OCI-LY1 (cell line): ENCODE measurements around the gene CACNA1C.

Experiments used
- H2AFZ ChIP-seq: fragments of 200-600 bp; sonication (generic), shearing (Covaris generic); 2 replicates; pipeline ENCODE4 v1.6.0; 2014; ENCODE audit warnings: antibody characterized with exemption, mild to moderate bottlenecking, low read length
- H3F3A ChIP-seq: fragments of 200-600 bp; sonication (generic), shearing (Covaris generic); 2 replicates; pipeline ENCODE4 v1.6.0; 2014; ENCODE audit warnings: mild to moderate bottlenecking, antibody characterized with exemption, low read length, moderate library complexity; ENCODE audit not compliant: insufficient read depth
- H3K27ac ChIP-seq: fragments of 200-600 bp; sonication (generic); 2 replicates; pipeline ENCODE4 v1.5.1; 2014; ENCODE audit warnings: low read length, mixed run types, mild to moderate bottlenecking, low read depth; ENCODE audit not compliant: poor library complexity, severe bottlenecking
- H3K27me3 ChIP-seq: fragments of 200-600 bp; sonication (generic); 2 replicates; pipeline ENCODE4 v1.6.0; 2014; ENCODE audit warnings: antibody characterized with exemption, mild to moderate bottlenecking, low read length, moderate library complexity; ENCODE audit not compliant: insufficient read depth
- H3K36me3 ChIP-seq: fragments of 200-600 bp; sonication (generic); 2 replicates; pipeline ENCODE4 v1.6.1; 2014; ENCODE audit warnings: mild to moderate bottlenecking, antibody characterized with exemption, low read length, moderate library complexity, mixed read lengths; ENCODE audit not compliant: insufficient read depth
- H3K4me1 ChIP-seq: fragments of 200-600 bp; sonication (generic); 2 replicates; pipeline ENCODE4 v1.5.1; 2014; ENCODE audit warnings: mild to moderate bottlenecking, low read length, moderate library complexity; ENCODE audit not compliant: insufficient read depth, severe bottlenecking
- H3K4me2 ChIP-seq: fragments of 200-600 bp; sonication (generic), shearing (Covaris generic); 2 replicates; pipeline ENCODE4 v1.6.1; 2014; ENCODE audit warnings: low read length
- H3K4me3 ChIP-seq: fragments of 200-600 bp; sonication (generic); 2 replicates; pipeline ENCODE4 v1.5.1; 2014; ENCODE audit warnings: low read length, low read depth, mild to moderate bottlenecking, mixed read lengths; ENCODE audit not compliant: poor library complexity, severe bottlenecking
- H3K79me2 ChIP-seq: fragments of 200-600 bp; shearing (Covaris generic); 2 replicates; pipeline ENCODE4 v1.6.1; 2016; ENCODE audit warnings: mixed run types, low read length, mixed read lengths; ENCODE audit not compliant: insufficient read depth
- H3K9ac ChIP-seq: fragments of 200-600 bp; sonication (generic), shearing (Covaris generic); 2 replicates; pipeline ENCODE4 v1.6.1; 2014; ENCODE audit warnings: mild to moderate bottlenecking, low read length, mixed read lengths
- H3K9me2 ChIP-seq: fragments of 200-600 bp; sonication (generic), shearing (Covaris generic); 2 replicates; pipeline ENCODE4 v1.6.1; 2014; ENCODE audit warnings: low read depth, mild to moderate bottlenecking, low read length, mixed read lengths
- H3K9me3 ChIP-seq: fragments of 200-600 bp; shearing (Covaris generic); 2 replicates; pipeline ENCODE4 v1.6.1; 2014; ENCODE audit warnings: low read length, mixed read lengths
- H4K20me1 ChIP-seq: fragments of 200-600 bp; sonication (generic), shearing (Covaris generic); 2 replicates; pipeline ENCODE4 v1.6.0; 2016; ENCODE audit warnings: mild to moderate bottlenecking, low read length; ENCODE audit not compliant: insufficient read depth
- EZH2 ChIP-seq: fragments of 200-600 bp; sonication (generic), shearing (Covaris generic); IDR thresholded peaks from 2 replicates; pipeline ENCODE4 v1.8.0; 2017; ENCODE audit warnings: borderline replicate concordance, mixed run types, mild to moderate bottlenecking, antibody characterized with exemption, low read length, moderate library complexity, mixed read lengths
- TF ChIP-seq, protein P1 (sequence below): fragments of 200-600 bp; sonication (generic), shearing (Covaris generic); IDR thresholded peaks from 2 replicates; pipeline ENCODE4 v1.5.1; 2017; ENCODE audit warnings: mild to moderate bottlenecking, antibody characterized with exemption, low read length, moderate library complexity, mixed read lengths

Gene CACNA1C

DNA sequence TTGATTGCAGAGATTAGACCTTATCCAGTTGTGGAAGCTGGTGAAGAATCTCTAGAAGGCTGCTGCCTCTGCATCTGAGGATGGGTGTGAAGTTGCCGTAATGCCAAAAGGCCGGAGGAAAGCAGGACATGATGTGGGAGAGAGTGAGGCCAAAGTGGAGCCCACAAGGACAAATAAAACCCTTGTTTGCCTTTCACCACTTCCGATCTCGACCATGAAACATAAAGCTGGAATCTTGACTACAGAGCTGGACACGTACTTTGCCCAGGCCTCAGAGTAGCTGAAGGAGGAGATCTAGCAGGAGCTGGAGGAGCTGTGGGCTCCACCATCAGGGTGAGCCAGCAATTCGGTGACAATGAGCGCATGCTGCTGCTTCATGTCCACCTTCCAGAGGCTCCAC, 5.0 kb upstream of the CACNA1C start:
- Histone ChIP-seq H3K9me2 (no peaks in the 10 kb centered on the region), H3K4me3 (no peak overlapping the region)

DNA sequence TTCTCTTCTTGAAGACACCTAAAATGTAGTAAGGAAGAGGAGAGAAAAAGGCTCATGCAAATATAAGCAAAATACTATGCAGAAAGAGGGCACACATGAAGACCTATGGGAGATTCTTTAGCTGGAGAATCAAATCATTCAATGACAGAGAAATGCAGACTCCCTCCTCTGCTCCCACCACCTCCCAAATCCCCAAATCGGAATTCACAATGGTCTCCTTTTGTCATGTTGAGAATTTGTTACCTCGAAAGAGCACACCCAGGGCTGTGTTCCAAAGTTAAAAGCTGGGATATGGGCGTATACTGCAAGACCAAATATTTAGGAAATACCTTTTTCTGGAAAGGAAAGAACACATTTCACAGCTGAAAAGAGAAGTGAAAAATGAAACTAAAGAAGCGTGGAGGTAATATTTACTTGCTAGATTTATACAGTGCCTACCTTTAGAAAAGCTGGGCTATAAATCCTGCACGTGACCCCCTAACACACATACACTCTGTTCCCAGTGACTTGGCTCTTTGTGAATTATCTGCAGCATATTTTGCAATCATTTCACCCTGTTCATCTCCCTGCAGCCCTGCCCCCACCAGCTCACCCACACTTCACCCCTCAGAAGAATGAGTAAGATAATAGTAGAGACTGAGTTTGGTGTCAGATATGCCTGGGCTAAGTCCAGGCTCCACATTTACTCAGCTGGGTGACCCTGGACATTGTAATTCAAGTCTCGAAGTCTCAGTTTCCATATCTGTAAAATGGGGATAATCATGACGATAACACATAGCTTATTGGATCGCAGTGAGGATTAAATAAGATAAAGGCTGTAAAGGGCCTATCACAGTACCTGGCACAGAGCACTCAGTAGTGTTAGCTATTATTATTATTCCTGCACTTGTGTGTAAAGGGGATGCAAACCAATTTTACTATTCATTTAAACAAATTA, 2.9 kb upstream of the CACNA1C start:
- H3K9me2 ChIP-seq, result no peaks in the 10 kb centered on the region
- no peaks in the 10 kb centered on the region; the same call in 1 of the 2 replicates for H3K27me3 ChIP-seq
- no peaks in the 10 kb centered on the region for H3K9me3 ChIP-seq
- no peak overlapping the region for H3K4me3 ChIP-seq
- H2AFZ ChIP-seq, result no peak overlapping the region
- no peak overlapping the region for H3K9ac ChIP-seq
- H3K79me2 ChIP-seq, result no peaks in the 10 kb centered on the region
- no peaks in the 10 kb centered on the region for H3F3A ChIP-seq
- H4K20me1 ChIP-seq, result no peaks in the 10 kb centered on the region
- no peak overlapping the region for H3K4me2 ChIP-seq
- no peak for TF ChIP-seq EZH2
- TF ChIP-seq, protein P1, sequence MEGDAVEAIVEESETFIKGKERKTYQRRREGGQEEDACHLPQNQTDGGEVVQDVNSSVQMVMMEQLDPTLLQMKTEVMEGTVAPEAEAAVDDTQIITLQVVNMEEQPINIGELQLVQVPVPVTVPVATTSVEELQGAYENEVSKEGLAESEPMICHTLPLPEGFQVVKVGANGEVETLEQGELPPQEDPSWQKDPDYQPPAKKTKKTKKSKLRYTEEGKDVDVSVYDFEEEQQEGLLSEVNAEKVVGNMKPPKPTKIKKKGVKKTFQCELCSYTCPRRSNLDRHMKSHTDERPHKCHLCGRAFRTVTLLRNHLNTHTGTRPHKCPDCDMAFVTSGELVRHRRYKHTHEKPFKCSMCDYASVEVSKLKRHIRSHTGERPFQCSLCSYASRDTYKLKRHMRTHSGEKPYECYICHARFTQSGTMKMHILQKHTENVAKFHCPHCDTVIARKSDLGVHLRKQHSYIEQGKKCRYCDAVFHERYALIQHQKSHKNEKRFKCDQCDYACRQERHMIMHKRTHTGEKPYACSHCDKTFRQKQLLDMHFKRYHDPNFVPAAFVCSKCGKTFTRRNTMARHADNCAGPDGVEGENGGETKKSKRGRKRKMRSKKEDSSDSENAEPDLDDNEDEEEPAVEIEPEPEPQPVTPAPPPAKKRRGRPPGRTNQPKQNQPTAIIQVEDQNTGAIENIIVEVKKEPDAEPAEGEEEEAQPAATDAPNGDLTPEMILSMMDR, result no peak
- H3K4me1 ChIP-seq, result no peaks in the 10 kb centered on the region
- H3K27ac ChIP-seq, result no peak overlapping the region
- no peaks in the 10 kb centered on the region for H3K36me3 ChIP-seq

More for the DNA sequence above, 5.0 kb upstream of the CACNA1C start:
- H3K79me2 ChIP-seq, result no peaks in the 10 kb centered on the region
- H4K20me1 ChIP-seq, result no peaks in the 10 kb centered on the region
- H3K36me3 ChIP-seq, result no peaks in the 10 kb centered on the region
- TF ChIP-seq EZH2, result no peak
- TF ChIP-seq, protein P1, result no peak
- H3F3A ChIP-seq, result no peaks in the 10 kb centered on the region
- H3K27ac ChIP-seq, result no peak overlapping the region
- no peak overlapping the region for H3K4me2 ChIP-seq
- no peaks in the 10 kb centered on the region for H3K4me1 ChIP-seq
- H3K9ac ChIP-seq, result no peak overlapping the region
- no peaks in the 10 kb centered on the region; the same call in 1 of the 2 replicates for H3K27me3 ChIP-seq
- H2AFZ ChIP-seq, result no peak overlapping the region
- H3K9me3 ChIP-seq, result no peaks in the 10 kb centered on the region

DNA sequence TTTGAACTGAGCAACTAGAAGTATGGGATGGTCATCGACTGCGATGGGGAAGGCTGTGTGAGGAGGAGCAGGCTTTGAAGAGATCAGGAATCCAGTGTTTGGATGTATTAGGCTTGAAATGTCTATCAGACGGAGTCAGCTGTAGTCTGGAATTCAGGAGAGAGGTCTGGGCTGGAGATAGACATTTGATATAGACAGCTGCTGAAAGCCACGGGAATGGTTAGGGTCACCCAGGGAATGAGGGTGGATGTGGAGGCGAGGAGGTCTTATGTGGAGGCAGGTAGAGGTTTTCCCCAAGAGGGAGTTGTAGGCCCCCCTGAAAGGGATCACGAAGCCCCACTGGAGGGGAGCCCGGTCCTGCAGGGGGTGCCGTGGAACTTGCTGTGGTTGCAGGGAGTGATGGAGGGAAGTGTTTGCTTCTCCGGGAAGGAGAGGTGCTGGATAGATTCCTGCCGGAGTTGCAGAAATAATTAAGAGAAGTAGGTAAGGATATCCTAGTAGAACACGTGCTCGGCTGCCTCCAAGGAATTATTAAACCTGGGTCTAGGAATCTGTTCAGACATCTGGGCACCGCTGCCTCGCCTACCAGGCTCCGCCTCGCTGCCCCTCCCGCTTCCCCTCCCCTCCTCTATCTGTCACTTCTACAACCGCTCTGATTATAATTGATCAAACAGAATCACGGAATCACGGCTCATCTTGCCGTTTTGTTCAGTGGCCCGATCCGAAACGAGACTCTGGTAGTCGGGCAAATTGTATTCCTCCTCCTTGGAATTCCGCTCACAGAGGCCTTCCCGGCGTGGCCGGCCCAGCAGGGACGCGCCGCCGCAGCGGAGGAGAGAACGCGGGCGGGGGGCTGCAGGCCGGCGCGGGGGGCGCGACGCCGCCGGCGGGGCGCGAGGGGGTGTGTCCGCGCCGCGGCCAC, 826 bp upstream of the CACNA1C start:
- Histone ChIP-seq H3K27me3 (no peaks in the 10 kb centered on the region; the same call in 1 of the 2 replicates), H3K79me2 (no peaks in the 10 kb centered on the region), H2AFZ (no peak overlapping the region), H3K27ac (no peak overlapping the region), H4K20me1 (no peaks in the 10 kb centered on the region), H3K4me3 (no peak overlapping the region), H3K9me3 (no peaks in the 10 kb centered on the region), H3K36me3 (no peaks in the 10 kb centered on the region), H3K4me2 (no peak overlapping the region), H3K9ac (no peak overlapping the region), H3K4me1 (no peaks in the 10 kb centered on the region), H3K9me2 (no peaks in the 10 kb centered on the region), H3F3A (no peaks in the 10 kb centered on the region)
- no peak for TF ChIP-seq EZH2
- TF ChIP-seq, protein P1, result no peak
